Left ventricle myocardium inferior (tissue), 1 donor: Measurements from ENCODE around the gene WNT1. TPM values are rescaled to one million over a fixed set of nuclear protein-coding genes. Genes with fewer than 3 reads are reported as not detected.

ENCODE experiments used
- DNase-seq: peaks from one replicate; pipeline ENCODE4 v3.0.0-alpha.2; 2020
- H3K27ac ChIP-seq: fragments of 200-600 bp; replicated peaks from 2 replicates; pipeline ENCODE4 v1.8.0; 2021
- H3K27me3 ChIP-seq: fragments of 200-600 bp; 2 replicates; pipeline ENCODE4 v1.8.0; 2021; ENCODE audit warnings: low read depth
- H3K36me3 ChIP-seq: fragments of 200-600 bp; 2 replicates; pipeline ENCODE4 v1.8.0; 2021
- H3K4me1 ChIP-seq: fragments of 200-600 bp; 2 replicates; pipeline ENCODE4 v1.8.0; 2021
- H3K4me3 ChIP-seq: fragments of 200-600 bp; 2 replicates; pipeline ENCODE4 v1.8.0; 2021; ENCODE audit warnings: mild to moderate bottlenecking, moderate library complexity
- H3K9me3 ChIP-seq: fragments of 200-600 bp; replicated peaks from 2 replicates; pipeline ENCODE4 v1.8.0; 2021
- intact Hi-C: fragments of 100-400 bp; cut with micrococcal nuclease; formaldehyde crosslinking; loops from one replicate; pipeline ENCODE4 v1.11.0; 2022
- total RNA-seq: library from RNA; stranded (reverse); fragmentation: NEBNext Ultra II Directional; extraction: Animal tissue kit (Norgen Biotek cat#: 25700); gene quantifications from one replicate; pipeline ENCODE4 v1.2.1, GENCODE V29; 2021
- TF ChIP-seq, protein P1 (sequence below): fragments of 200-600 bp; IDR thresholded peaks from 2 replicates; pipeline ENCODE4 v1.8.0; 2021; ENCODE audit warnings: antibody characterized with exemption, mild to moderate bottlenecking, borderline replicate concordance
- donor health status: DM: no; HTN: yes; CAD: no; lungs with severe emphysema.

WNT1 gene
- total RNA-seq, 1 donor from 2014 or later: not detected

DNA sequence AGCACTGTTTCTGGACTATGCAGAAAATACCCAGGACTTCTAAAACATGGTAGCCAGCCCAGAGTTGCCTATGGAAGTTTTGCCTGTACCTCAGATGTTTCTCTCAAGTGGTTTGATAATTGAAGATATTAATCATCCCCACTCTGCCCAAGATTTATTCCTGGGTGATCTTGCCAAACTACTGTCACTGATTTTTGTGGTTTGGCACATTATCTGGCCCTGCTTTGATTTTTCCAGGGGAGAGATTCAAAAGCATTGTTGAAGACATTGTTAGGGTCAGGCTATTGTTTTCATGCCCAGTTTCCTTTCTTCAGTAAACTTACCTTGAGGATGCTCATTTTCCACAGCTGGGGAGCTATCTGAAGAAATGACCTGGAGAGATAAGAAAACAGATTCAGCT, 34.6 kb downstream of the WNT1 start:
- H3K4me3 ChIP-seq: no peak overlapping the region
- intact Hi-C loops: no loop called here
- H3K4me1 ChIP-seq: peaks cover 48% of the 10 kb centered on the region
- H3K27me3 ChIP-seq: no peaks in the 10 kb centered on the region
- TF ChIP-seq, protein P1, sequence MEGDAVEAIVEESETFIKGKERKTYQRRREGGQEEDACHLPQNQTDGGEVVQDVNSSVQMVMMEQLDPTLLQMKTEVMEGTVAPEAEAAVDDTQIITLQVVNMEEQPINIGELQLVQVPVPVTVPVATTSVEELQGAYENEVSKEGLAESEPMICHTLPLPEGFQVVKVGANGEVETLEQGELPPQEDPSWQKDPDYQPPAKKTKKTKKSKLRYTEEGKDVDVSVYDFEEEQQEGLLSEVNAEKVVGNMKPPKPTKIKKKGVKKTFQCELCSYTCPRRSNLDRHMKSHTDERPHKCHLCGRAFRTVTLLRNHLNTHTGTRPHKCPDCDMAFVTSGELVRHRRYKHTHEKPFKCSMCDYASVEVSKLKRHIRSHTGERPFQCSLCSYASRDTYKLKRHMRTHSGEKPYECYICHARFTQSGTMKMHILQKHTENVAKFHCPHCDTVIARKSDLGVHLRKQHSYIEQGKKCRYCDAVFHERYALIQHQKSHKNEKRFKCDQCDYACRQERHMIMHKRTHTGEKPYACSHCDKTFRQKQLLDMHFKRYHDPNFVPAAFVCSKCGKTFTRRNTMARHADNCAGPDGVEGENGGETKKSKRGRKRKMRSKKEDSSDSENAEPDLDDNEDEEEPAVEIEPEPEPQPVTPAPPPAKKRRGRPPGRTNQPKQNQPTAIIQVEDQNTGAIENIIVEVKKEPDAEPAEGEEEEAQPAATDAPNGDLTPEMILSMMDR: no peak
- no peaks in the 10 kb centered on the region for H3K9me3 ChIP-seq
- H3K27ac ChIP-seq: no peak overlapping the region
- H3K36me3 ChIP-seq: peaks cover 52% of the 10 kb centered on the region
- no peak for DNase-seq

DNA sequence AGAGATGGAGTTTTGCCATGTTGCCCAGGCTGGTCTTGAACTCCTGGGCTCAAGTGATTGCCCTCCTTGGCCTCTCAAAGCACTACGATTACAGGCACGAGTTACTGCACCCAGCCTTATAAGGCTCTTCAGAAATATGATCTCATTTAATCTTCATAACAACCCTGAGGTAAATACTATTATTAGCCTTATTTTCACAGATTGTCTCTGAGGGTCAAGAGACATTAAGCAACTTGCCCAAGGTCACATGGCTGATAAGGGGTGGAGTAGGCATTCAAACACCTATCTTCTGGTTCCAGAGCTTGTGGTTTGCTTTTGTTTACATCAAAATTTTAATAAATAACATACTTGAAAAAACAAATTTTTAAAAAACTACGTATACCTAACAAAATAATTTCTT, 35.3 kb downstream of the WNT1 start:
- DNase-seq: no peak
- no peak overlapping the region for H3K4me3 ChIP-seq
- peak overlapping the region; percentile 10 for H3K27ac ChIP-seq
- peaks cover 55% of the 10 kb centered on the region for H3K4me1 ChIP-seq
- intact Hi-C loops: no loop called here
- peaks cover 45% of the 10 kb centered on the region for H3K36me3 ChIP-seq
- H3K9me3 ChIP-seq: no peaks in the 10 kb centered on the region
- no peaks in the 10 kb centered on the region for H3K27me3 ChIP-seq
- TF ChIP-seq, protein P1: no peak

DNA sequence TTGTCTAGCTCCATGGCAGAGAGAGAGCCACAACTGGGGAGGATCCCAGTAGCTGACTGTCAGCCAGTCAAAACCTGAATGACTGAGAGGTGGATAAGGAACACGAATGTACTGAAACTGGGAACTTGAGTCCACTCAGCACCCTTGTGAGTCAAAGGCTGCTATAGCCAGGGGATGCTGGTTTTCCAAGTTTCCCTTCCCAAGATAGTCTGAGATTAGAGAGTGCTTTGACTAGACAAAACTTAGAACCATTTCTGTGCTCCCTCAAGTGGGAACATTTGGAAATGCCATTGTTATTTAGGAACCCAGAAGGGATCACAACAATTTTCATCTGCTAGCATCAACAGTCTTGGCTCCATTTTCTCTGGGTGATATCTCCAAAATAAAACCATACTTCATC, 36.4 kb downstream of the WNT1 start:
- Histone ChIP-seq H3K4me1 (peaks cover 63% of the 10 kb centered on the region), H3K4me3 (no peak overlapping the region), H3K27me3 (no peaks in the 10 kb centered on the region), H3K27ac (peak overlapping the region; percentile 0), H3K9me3 (no peaks in the 10 kb centered on the region), H3K36me3 (peaks cover 35% of the 10 kb centered on the region)
- no peak for DNase-seq
- TF ChIP-seq, protein P1: no peak
- intact Hi-C loops: no loop called here

DNA sequence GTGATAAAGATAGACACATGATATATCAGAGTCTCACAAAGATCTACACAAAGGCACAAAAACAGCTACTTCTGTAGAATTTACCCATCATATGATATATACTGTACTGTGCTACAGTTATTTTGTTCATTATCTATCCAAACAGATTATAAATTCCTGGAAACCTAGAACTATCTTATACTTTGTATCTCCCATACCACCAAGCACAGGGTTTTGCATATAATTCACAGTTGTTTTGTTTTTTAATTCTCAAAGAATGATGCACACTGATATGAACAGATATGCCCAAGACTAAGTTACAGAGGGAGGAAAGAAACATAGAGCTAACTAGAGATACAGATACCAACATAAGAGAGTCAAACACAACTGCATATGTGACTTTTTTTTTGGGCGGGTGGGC, 37.1 kb downstream of the WNT1 start:
- Histone ChIP-seq H3K4me3 (no peak overlapping the region), H3K4me1 (peaks cover 64% of the 10 kb centered on the region), H3K36me3 (peaks cover 29% of the 10 kb centered on the region), H3K27ac (no peak overlapping the region), H3K9me3 (no peaks in the 10 kb centered on the region), H3K27me3 (no peaks in the 10 kb centered on the region)
- TF ChIP-seq, protein P1: no peak
- no peak for DNase-seq
- intact Hi-C loops: no loop called here

DNA sequence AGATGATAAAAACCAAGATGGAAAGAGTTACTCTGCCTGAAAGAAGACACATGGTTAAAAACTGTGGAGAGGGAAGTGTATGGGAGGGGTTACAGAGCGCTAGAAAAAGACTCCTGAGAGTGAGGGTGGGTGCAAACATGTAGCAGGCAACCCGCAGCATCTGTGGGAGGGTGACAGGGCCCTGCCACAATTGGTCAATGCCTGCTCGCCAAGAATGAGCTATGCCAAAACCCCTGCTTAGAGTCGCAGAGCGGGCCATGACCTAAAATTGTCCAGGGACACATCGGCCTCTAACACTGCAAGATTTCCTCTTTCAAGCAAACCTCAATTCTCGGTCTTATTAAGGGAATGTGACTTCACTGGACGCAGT, 39.8 kb downstream of the WNT1 start:
- intact Hi-C loops: no loop called here
- TF ChIP-seq, protein P1: no peak
- H3K36me3 ChIP-seq: peaks cover 26% of the 10 kb centered on the region
- no peak for DNase-seq
- no peaks in the 10 kb centered on the region for H3K27me3 ChIP-seq
- peak overlapping the region; percentile 97 for H3K27ac ChIP-seq
- peaks cover 63% of the 10 kb centered on the region for H3K4me1 ChIP-seq
- H3K4me3 ChIP-seq: peak overlapping the region; percentile 93
- H3K9me3 ChIP-seq: no peaks in the 10 kb centered on the region
